ENCODE measurements around the gene SGSM1. TPM values are rescaled to one million over a fixed set of nuclear protein-coding genes. Genes with fewer than 3 reads are reported as not detected.
A peak's percentile ranks its signal among the peaks of the same experiment; 100 is the strongest.

The SGSM1 gene
- polyA plus RNA-seq, 3 donors = not detected

- peak within 1 kb of the TSS; percentile 82 for H3K4me2 ChIP-seq (replicated peaks; ENCODE audit: extremely low read depth, low read length, poor library complexity, severe bottlenecking)
- Mint-ChIP-seq H3K27ac (no peak within 1 kb of the TSS), H3K4me3 (peak within 1 kb of the TSS; percentile 81 to 93), H3K27me3 (ENCODE audit: low read depth in 3 of 3) (peaks cover 49 to 73% (median 50%) of the 10 kb centered on the region in 3 donors), H3K9me3 (peaks cover 0 to 8% (median 2%) of the 10 kb centered on the region in 7 donors), H3K36me3 (peaks cover 0 to 4% of the 10 kb centered on the region in 2 donors), H3K4me1 (peaks cover 11% of the 10 kb centered on the region)
- H4K20me1 ChIP-seq (ENCODE audit: insufficient read depth, low read length) = no peaks in the 10 kb centered on the region
- no peak within 1 kb of the TSS for H3K27ac ChIP-seq (ENCODE audit: low read depth in 1 of 2, low read length in 2 of 2)
- H3K27me3 ChIP-seq (ENCODE audit: control insufficient read depth in 2 of 2, insufficient read depth in 2 of 2, low read length in 2 of 2) = peaks cover 31 to 59% of the 10 kb centered on the region in 2 donors
- DNase-seq = peak; percentile 42 to 52 (median 42)
- peak within 1 kb of the TSS; percentile 46 for H3K9ac ChIP-seq (ENCODE audit: insufficient read depth, low read length, poor library complexity, severe bottlenecking)
- H3K9me3 ChIP-seq (replicated peaks in 1 of 2; ENCODE audit: control insufficient read depth in 1 of 2, insufficient read depth in 1 of 2, low read length in 2 of 2) = peaks cover 0 to 13% of the 10 kb centered on the region in 2 donors
- 1% methylated on average over 70 of the region's 71 CpGs for WGBS (ENCODE audit: insufficient coverage)
- H3K36me3 ChIP-seq (replicated peaks in 1 of 2; ENCODE audit: control insufficient read depth in 1 of 2, insufficient read depth in 2 of 2, low read length in 2 of 2) = no peaks in the 10 kb centered on the region
- peak within 1 kb of the TSS; percentile 82 for H2AFZ ChIP-seq (ENCODE audit: insufficient read depth, low read depth, low read length, poor library complexity, severe bottlenecking)
- intact Hi-C loops (cut with micrococcal nuclease) = no loop called here
- peaks cover 9 to 18% of the 10 kb centered on the region in 2 donors for H3K4me1 ChIP-seq (ENCODE audit: control insufficient read depth in 1 of 2, insufficient read depth in 2 of 2, low read length in 2 of 2)
- TF ChIP-seq CTCF (IDR thresholded peaks at IDR 0.05) = peak; percentile 92
- H3K79me2 ChIP-seq (ENCODE audit: insufficient read depth, low read length) = no peaks in the 10 kb centered on the region
- H3K4me3 ChIP-seq (replicated peaks in 1 of 3; ENCODE audit: low read depth in 2 of 3, low read length in 3 of 3) = peak within 1 kb of the TSS; percentile 54 to 79 (median 61)
Measured at GRCh38 chr22:24951942-24952836, 146.2 kb downstream of the SGSM1 start, which contains the start of gene KIAA1671. KIAA1671 (plus strand) TSS chr22:24952716; CDS start chr22:25028000, 75,284 bp downstream.

DNA sequence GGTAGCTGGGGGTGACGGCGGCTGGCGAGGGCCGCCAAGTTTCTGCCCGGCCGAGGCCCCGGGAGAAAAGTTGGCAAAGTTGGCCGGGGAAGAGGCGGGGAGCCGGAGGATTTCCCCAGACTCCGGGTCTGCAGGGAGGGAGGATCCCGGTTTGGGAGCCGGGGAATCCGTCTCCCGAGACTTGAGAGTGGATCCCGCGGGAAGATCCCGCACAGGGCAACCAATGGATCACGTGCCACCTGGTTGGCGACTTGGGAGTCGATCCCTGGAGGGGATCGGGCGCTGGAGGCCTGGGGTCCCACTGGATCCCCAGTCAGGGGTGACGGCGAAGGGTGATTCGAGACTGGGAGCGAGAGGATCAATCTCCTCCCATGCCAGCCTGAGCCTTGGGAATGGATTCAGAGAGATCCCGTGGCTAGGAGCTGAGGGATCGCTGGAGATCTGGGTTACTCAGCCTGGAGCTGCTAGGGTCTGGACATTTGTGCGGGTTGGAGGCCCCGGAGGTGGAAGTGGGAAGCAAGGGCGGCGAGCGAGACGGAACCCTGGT is 146.9 kb downstream of the SGSM1 start:
- H3K27ac ChIP-seq (ENCODE audit: low read depth in 1 of 2, low read length in 2 of 2) = no peak overlapping the region
- H2AFZ ChIP-seq (ENCODE audit: insufficient read depth, low read depth, low read length, poor library complexity, severe bottlenecking) = peak overlapping the region; percentile 82
- no peaks in the 10 kb centered on the region for H3K79me2 ChIP-seq (ENCODE audit: insufficient read depth, low read length)
- peak overlapping the region; percentile 66 to 93 for H3K4me3 Mint-ChIP-seq
- intact Hi-C loops (cut with micrococcal nuclease) = no loop called here
- H3K4me2 ChIP-seq (replicated peaks; ENCODE audit: extremely low read depth, low read length, poor library complexity, severe bottlenecking) = peak overlapping the region; percentile 82
- DNase-seq = no peak
- peaks cover 0 to 8% (median 2%) of the 10 kb centered on the region in 7 donors for H3K9me3 Mint-ChIP-seq
- H3K9ac ChIP-seq (ENCODE audit: insufficient read depth, low read length, poor library complexity, severe bottlenecking) = peak overlapping the region; percentile 46
- H3K4me1 ChIP-seq (ENCODE audit: control insufficient read depth in 1 of 2, insufficient read depth in 2 of 2, low read length in 2 of 2) = peaks cover 9 to 18% of the 10 kb centered on the region in 2 donors
- WGBS (ENCODE audit: insufficient coverage) = under 1% methylated on average over 35 of the region's 35 CpGs
- no peaks in the 10 kb centered on the region for H4K20me1 ChIP-seq (ENCODE audit: insufficient read depth, low read length)
- H3K4me3 ChIP-seq (replicated peaks in 1 of 3; ENCODE audit: low read depth in 2 of 3, low read length in 3 of 3) = peak overlapping the region; percentile 13 to 79 (median 14)
- H3K4me1 Mint-ChIP-seq = peaks cover 11% of the 10 kb centered on the region
- no peak overlapping the region for H3K27ac Mint-ChIP-seq
- H3K27me3 ChIP-seq (ENCODE audit: control insufficient read depth in 2 of 2, insufficient read depth in 2 of 2, low read length in 2 of 2) = peaks cover 31 to 59% of the 10 kb centered on the region in 2 donors
- TF ChIP-seq CTCF (IDR thresholded peaks at IDR 0.05) = no peak
- H3K36me3 Mint-ChIP-seq = peaks cover 0 to 4% of the 10 kb centered on the region in 2 donors
- no peaks in the 10 kb centered on the region for H3K36me3 ChIP-seq (replicated peaks in 1 of 2; ENCODE audit: control insufficient read depth in 1 of 2, insufficient read depth in 2 of 2, low read length in 2 of 2)
- H3K9me3 ChIP-seq (replicated peaks in 1 of 2; ENCODE audit: control insufficient read depth in 1 of 2, insufficient read depth in 1 of 2, low read length in 2 of 2) = peaks cover 0 to 13% of the 10 kb centered on the region in 2 donors
- peaks cover 49 to 70% (median 50%) of the 10 kb centered on the region in 3 donors for H3K27me3 Mint-ChIP-seq (ENCODE audit: low read depth in 3 of 3)

Data from CD14-positive monocyte (primary cell).